GM19025 (cell line): Measurements from ENCODE around the gene DENND10.
"Not testable (repeated sequence)": the region's sequence is repeated elsewhere in the genome, so short reads cannot be mapped to it uniquely, and the experiment has no call there.

Source experiments
- ATAC-seq: cut with Tn5 transposase; IDR thresholded peaks from one replicate; pipeline ENCODE4 v1.9.1; 2021; ENCODE audit warnings: mild to moderate bottlenecking, low read depth, moderate library complexity; ENCODE audit not compliant: unreplicated experiment

The DENND10 gene

GRCh38 chr10:119165171-119166117, 61.5 kb downstream of the DENND10 start, which contains the start of gene SFXN4:
Gene SFXN4, minus strand, starts transcription at chr10:119165714. Its CDS starts 67 bp downstream, at chr10:119165647.
- peak; percentile 96 for ATAC-seq

DNA sequence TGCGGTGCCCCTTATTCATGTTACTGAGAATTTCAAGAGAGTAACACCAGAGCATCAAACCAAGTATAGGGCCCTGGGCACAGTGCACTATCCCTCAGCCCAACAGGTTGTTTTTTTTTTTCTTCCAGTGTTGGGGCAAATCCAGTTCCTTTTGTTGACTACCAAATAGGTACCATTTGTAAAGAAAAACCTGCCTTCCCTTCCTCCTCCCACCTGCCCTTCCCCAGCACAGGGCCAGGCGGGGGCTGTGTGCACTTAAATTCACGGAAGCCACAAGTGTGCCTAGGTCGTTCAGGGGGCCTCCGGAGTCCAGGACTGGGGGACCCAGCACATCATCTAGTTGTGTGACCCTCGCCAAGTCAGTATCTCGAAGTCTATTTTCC, 62.2 kb downstream of the DENND10 start:
- ATAC-seq: no peak

GRCh38 chr10:119166564-119166963, 62.7 kb downstream of the DENND10 start:
- no peak for ATAC-seq

GRCh38 chr10:119167041-119167440, 63.1 kb downstream of the DENND10 start:
- ATAC-seq: no peak

- ATAC-seq: no peak
These were observed 70.2 kb downstream of the DENND10 start for GRCh38 chr10:119174109-119174508.

GRCh38 chr10:119176166-119176565, 72.3 kb downstream of the DENND10 start:
- ATAC-seq: no peak

GRCh38 chr10:119177708-119178371, 73.9 kb downstream of the DENND10 start:
- ATAC-seq: no peak

- ATAC-seq: peak; percentile 90
These were observed 74.6 kb downstream of the DENND10 start, which contains the start of gene PRDX3 for GRCh38 chr10:119178372-119179119. Gene PRDX3, minus strand, starts transcription at chr10:119178812. Its CDS starts 22 bp downstream, at chr10:119178790.

DNA sequence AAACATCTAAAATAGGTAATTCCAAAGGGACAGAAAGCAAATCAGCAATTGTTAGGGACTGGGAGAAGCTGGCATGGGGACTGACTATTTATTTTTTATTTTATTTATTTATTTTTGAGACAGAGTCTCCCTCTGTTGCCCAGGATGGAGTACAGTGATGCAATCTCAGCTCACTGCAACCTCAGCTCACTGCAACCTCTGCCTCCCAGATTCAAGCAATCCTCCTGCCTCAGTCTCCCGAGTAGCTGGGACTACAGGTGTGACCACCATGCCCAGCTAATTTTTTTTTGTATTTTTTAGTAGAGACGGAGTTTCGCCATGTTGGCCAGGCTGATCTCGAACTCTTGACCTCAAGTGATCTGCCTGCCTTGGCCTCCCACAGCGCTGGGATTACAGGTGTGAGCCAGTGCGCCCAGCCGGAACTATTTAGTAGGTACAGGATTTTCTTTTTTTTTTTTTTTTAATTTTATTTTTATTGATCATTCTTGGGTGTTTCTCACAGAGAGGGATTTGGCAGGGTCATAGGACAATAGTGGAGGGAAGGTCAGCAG, 77.0 kb downstream of the DENND10 start:
- ATAC-seq: not testable (repeated sequence)

DNA sequence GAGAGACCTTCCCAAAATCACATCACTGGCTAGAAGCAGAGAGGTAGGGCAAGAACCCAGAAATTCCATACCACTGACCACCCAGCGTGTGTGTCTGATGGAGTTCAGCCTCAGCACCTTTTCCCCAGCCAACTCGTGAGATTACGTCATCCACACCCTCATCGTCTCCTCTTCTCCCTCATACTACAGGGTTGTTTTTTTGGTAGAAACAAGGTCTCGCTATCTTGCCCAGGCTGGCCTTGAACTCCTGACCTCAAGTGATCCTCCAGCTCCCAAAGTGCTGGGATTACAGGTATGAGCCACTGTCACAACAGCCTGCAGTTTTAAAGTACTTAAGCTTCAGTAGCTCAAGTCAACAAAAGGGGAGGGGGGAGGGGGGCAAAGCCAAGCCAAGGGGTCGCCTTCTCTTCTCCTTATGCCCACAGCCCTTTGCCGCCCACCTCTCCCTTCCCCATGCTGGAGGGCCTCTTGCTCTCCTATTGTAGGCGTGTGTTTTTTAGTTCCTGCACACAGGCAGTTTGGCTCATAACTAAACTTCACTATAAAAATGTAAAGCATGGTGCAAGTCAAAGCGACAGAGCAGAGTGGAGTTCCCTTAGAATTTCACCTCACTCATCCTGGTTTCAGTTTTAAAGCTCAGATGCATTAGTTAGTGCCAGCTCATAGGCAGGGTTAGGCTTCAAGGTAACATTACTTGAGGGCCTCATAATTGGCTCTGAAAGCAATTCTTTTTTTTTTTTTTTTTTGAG, 79.9 kb downstream of the DENND10 start:
- no peak for ATAC-seq
